IPS-20b (cell line): Measurements from ENCODE around the gene COL9A3.

ENCODE experiments used
- H3K27ac ChIP-seq: one replicate; pipeline ENCODE4 v1.5.1; 2013; ENCODE audit warnings: low read length
- H3K27me3 ChIP-seq: 2 replicates; pipeline ENCODE4 v1.6.1; 2013; ENCODE audit warnings: mild to moderate bottlenecking, low read length, inconsistent platforms; ENCODE audit not compliant: insufficient read depth
- H3K36me3 ChIP-seq: 2 replicates; pipeline ENCODE4 v1.6.1; 2013; ENCODE audit warnings: low read depth, mild to moderate bottlenecking, inconsistent platforms, low read length, moderate library complexity; ENCODE audit not compliant: insufficient read depth
- H3K4me1 ChIP-seq: 2 replicates; pipeline ENCODE4 v1.6.1; 2013; ENCODE audit warnings: mild to moderate bottlenecking, control low read depth, inconsistent platforms, low read length, moderate library complexity; ENCODE audit not compliant: insufficient read depth
- H3K4me3 ChIP-seq: 2 replicates; pipeline ENCODE4 v1.5.1; 2013; ENCODE audit warnings: mild to moderate bottlenecking, low read length, inconsistent platforms
- H3K9ac ChIP-seq: 2 replicates; pipeline ENCODE4 v1.6.1; 2013; ENCODE audit warnings: low read depth, mild to moderate bottlenecking, inconsistent platforms, low read length, moderate library complexity
- H3K9me3 ChIP-seq: 2 replicates; pipeline ENCODE4 v1.6.1; 2013; ENCODE audit warnings: mild to moderate bottlenecking, low read depth, low read length, inconsistent platforms; ENCODE audit not compliant: insufficient read depth

Gene COL9A3

GRCh38 chr20:62830251-62830650, 13.4 kb downstream of the COL9A3 start:
- Histone ChIP-seq H3K9me3 (no peaks in the 10 kb centered on the region), H3K4me3 (no peak overlapping the region), H3K27ac (no peak overlapping the region), H3K9ac (no peak overlapping the region), H3K27me3 (no peaks in the 10 kb centered on the region), H3K36me3 (peaks cover 5% of the 10 kb centered on the region), H3K4me1 (no peaks in the 10 kb centered on the region; the same call in 1 of the 2 replicates)

GRCh38 chr20:62830821-62831220, 14.0 kb downstream of the COL9A3 start:
- Histone ChIP-seq H3K9ac (no peak overlapping the region), H3K36me3 (peaks cover 10% of the 10 kb centered on the region)

GRCh38 chr20:62831361-62831788, 14.5 kb downstream of the COL9A3 start:
- Histone ChIP-seq H3K4me1 (no peaks in the 10 kb centered on the region), H3K9me3 (no peaks in the 10 kb centered on the region), H3K36me3 (peaks cover 10% of the 10 kb centered on the region), H3K27me3 (no peaks in the 10 kb centered on the region), H3K27ac (no peak overlapping the region), H3K4me3 (no peak overlapping the region), H3K9ac (no peak overlapping the region)

More at GRCh38 chr20:62830821-62831220, 14.0 kb downstream of the COL9A3 start:
- Histone ChIP-seq H3K4me3 (no peak overlapping the region), H3K27me3 (no peaks in the 10 kb centered on the region), H3K9me3 (no peaks in the 10 kb centered on the region), H3K4me1 (no peaks in the 10 kb centered on the region), H3K27ac (no peak overlapping the region)

GRCh38 chr20:62831854-62832211, 15.0 kb downstream of the COL9A3 start:
- H3K27ac ChIP-seq: no peak overlapping the region
- H3K4me3 ChIP-seq: no peak overlapping the region
- H3K9ac ChIP-seq: no peak overlapping the region; the same call in 1 of the 2 replicates
- peaks cover 10% of the 10 kb centered on the region for H3K36me3 ChIP-seq
- no peaks in the 10 kb centered on the region for H3K4me1 ChIP-seq
- H3K27me3 ChIP-seq: no peaks in the 10 kb centered on the region
- no peaks in the 10 kb centered on the region for H3K9me3 ChIP-seq

GRCh38 chr20:62832212-62832922, 15.5 kb downstream of the COL9A3 start:
- Histone ChIP-seq H3K27me3 (no peaks in the 10 kb centered on the region), H3K4me1 (no peaks in the 10 kb centered on the region), H3K36me3 (peaks cover 10% of the 10 kb centered on the region), H3K9ac (0 out of 2 replicates have a peak overlapping the region, but pooled peaks have one; percentile 32), H3K9me3 (no peaks in the 10 kb centered on the region), H3K4me3 (no peak overlapping the region), H3K27ac (no peak overlapping the region)

GRCh38 chr20:62832951-62833391, 16.1 kb downstream of the COL9A3 start:
- Histone ChIP-seq H3K36me3 (peaks cover 11% of the 10 kb centered on the region), H3K4me1 (no peaks in the 10 kb centered on the region), H3K4me3 (no peak overlapping the region), H3K27me3 (no peaks in the 10 kb centered on the region), H3K27ac (no peak overlapping the region), H3K9ac (0 out of 2 replicates have a peak overlapping the region, but pooled peaks have one; percentile 32), H3K9me3 (no peaks in the 10 kb centered on the region)

GRCh38 chr20:62834967-62835730, 18.3 kb downstream of the COL9A3 start:
- H3K36me3 ChIP-seq: peaks cover 19% of the 10 kb centered on the region
- H3K9me3 ChIP-seq: no peaks in the 10 kb centered on the region
- H3K4me3 ChIP-seq: no peak overlapping the region
- H3K27ac ChIP-seq: no peak overlapping the region
- H3K9ac ChIP-seq: no peak overlapping the region
- H3K4me1 ChIP-seq: no peaks in the 10 kb centered on the region
- H3K27me3 ChIP-seq: no peaks in the 10 kb centered on the region

- Histone ChIP-seq H3K4me1 (no peaks in the 10 kb centered on the region), H3K4me3 (no peak overlapping the region), H3K27ac (no peak overlapping the region), H3K36me3 (peaks cover 24% of the 10 kb centered on the region), H3K9me3 (no peaks in the 10 kb centered on the region), H3K9ac (no peak overlapping the region), H3K27me3 (no peaks in the 10 kb centered on the region)
These were observed 19.3 kb downstream of the COL9A3 start for GRCh38 chr20:62835931-62836861.

- Histone ChIP-seq H3K27me3 (no peaks in the 10 kb centered on the region), H3K9me3 (no peaks in the 10 kb centered on the region), H3K9ac (no peak overlapping the region), H3K36me3 (peaks cover 26% of the 10 kb centered on the region), H3K27ac (no peak overlapping the region), H3K4me3 (no peak overlapping the region), H3K4me1 (no peaks in the 10 kb centered on the region)
These were observed 20.2 kb downstream of the COL9A3 start for GRCh38 chr20:62836967-62837490.

GRCh38 chr20:62837790-62838127, 20.9 kb downstream of the COL9A3 start:
- H3K36me3 ChIP-seq: peaks cover 26% of the 10 kb centered on the region
- no peak overlapping the region for H3K9ac ChIP-seq
- no peaks in the 10 kb centered on the region for H3K9me3 ChIP-seq
- no peaks in the 10 kb centered on the region for H3K27me3 ChIP-seq
- H3K4me3 ChIP-seq: no peak overlapping the region
- no peaks in the 10 kb centered on the region for H3K4me1 ChIP-seq
- no peak overlapping the region for H3K27ac ChIP-seq

GRCh38 chr20:62838128-62838891, 21.5 kb downstream of the COL9A3 start:
- Histone ChIP-seq H3K27ac (no peak overlapping the region), H3K4me3 (no peak overlapping the region), H3K27me3 (no peaks in the 10 kb centered on the region), H3K36me3 (peaks cover 26% of the 10 kb centered on the region), H3K9ac (no peak overlapping the region), H3K4me1 (no peaks in the 10 kb centered on the region), H3K9me3 (no peaks in the 10 kb centered on the region)
